HuH-7.5 (cell line): Measurements from ENCODE around the gene PKD1L1.
"Not testable (repeated sequence)": the region's sequence is repeated elsewhere in the genome, so short reads cannot be mapped to it uniquely, and the experiment has no call there.

Experiments
- DNase-seq: peaks from one replicate; pipeline ENCODE4 v3.0.0; 2011; ENCODE audit warnings: low spot score

Gene PKD1L1

GRCh38 chr7:47762746-47763062 lies 185.6 kb downstream of the PKD1L1 start:
- DNase-seq: no peak

GRCh38 chr7:47762207-47762606 lies 186.1 kb downstream of the PKD1L1 start:
- no peak for DNase-seq

- DNase-seq: no peak
Observed at GRCh38 chr7:47759056-47759706, 189.1 kb downstream of the PKD1L1 start.

GRCh38 chr7:47758546-47758945 lies 189.7 kb downstream of the PKD1L1 start:
- no peak for DNase-seq

- no peak for DNase-seq
Observed at GRCh38 chr7:47757921-47758411, 190.3 kb downstream of the PKD1L1 start.

- no peak for DNase-seq
Observed at GRCh38 chr7:47756636-47757035, 191.6 kb downstream of the PKD1L1 start.

GRCh38 chr7:47755248-47755647 lies 193.0 kb downstream of the PKD1L1 start:
- no peak for DNase-seq

- DNase-seq: not testable (repeated sequence)
Observed at GRCh38 chr7:47751724-47752123, 196.5 kb downstream of the PKD1L1 start.

- no peak for DNase-seq
Observed at GRCh38 chr7:47751043-47751442, 197.2 kb downstream of the PKD1L1 start.

- no peak for DNase-seq
Observed at GRCh38 chr7:47748041-47748440, 200.2 kb downstream of the PKD1L1 start.

GRCh38 chr7:47747160-47747559 lies 201.1 kb downstream of the PKD1L1 start:
- DNase-seq: no peak

- no peak for DNase-seq
Observed at GRCh38 chr7:47746468-47746867, 201.8 kb downstream of the PKD1L1 start.

GRCh38 chr7:47744883-47745282 lies 203.4 kb downstream of the PKD1L1 start:
- no peak for DNase-seq

- no peak for DNase-seq
Observed at GRCh38 chr7:47743965-47744591, 204.2 kb downstream of the PKD1L1 start.

GRCh38 chr7:47741984-47742383 lies 206.3 kb downstream of the PKD1L1 start:
- no peak for DNase-seq

GRCh38 chr7:47739891-47740290 lies 208.4 kb downstream of the PKD1L1 start:
- DNase-seq: no peak

GRCh38 chr7:47739301-47739875 lies 208.9 kb downstream of the PKD1L1 start:
- DNase-seq: no peak

GRCh38 chr7:47738563-47739166 lies 209.6 kb downstream of the PKD1L1 start:
- no peak for DNase-seq

GRCh38 chr7:47737601-47738000 lies 210.7 kb downstream of the PKD1L1 start:
- no peak for DNase-seq

- no peak for DNase-seq
Observed at GRCh38 chr7:47735431-47736345, 212.6 kb downstream of the PKD1L1 start.

GRCh38 chr7:47734949-47735291 lies 213.3 kb downstream of the PKD1L1 start:
- no peak for DNase-seq

GRCh38 chr7:47734287-47734948 lies 213.8 kb downstream of the PKD1L1 start:
- peak; percentile 81 for DNase-seq
